K562 (cell line): ENCODE results near the gene ZNF799. TPM values are rescaled to one million over a fixed set of nuclear protein-coding genes. Genes with fewer than 3 reads are reported as not detected.
A peak's percentile ranks its signal among the peaks of the same experiment; 100 is the strongest.

Experiments used
- ATF1 ChIP-seq, 2 experiments: fragments of 450-650 bp in 1 of 2; IDR thresholded peaks; 2 replicates each; pipeline ENCODE4 v1.6.1; 2016; ENCODE audit warnings: missing compliant biosample characterization in 1 of 2, missing genetic modification characterization in 1 of 2
- IRF2 ChIP-seq: sonication (generic); formaldehyde crosslinking; IDR thresholded peaks from 2 replicates; pipeline ENCODE4 v1.8.1; 2022; ENCODE audit warnings: mild to moderate bottlenecking, missing genetic modification reagents
- JUND ChIP-seq, 2 experiments: IDR thresholded peaks; 2 replicates in 1 of 2; 3 replicates in 1 of 2; pipeline ENCODE4 v1.6.1; 2011; ENCODE audit warnings: borderline replicate concordance in 2 of 2, low read depth in 2 of 2, low read length in 2 of 2, improper control_type of control experiment in 1 of 2, missing biosample characterization in 1 of 2, missing genetic modification characterization in 1 of 2, missing genetic modification reagents in 1 of 2
- MNT ChIP-seq, 2 experiments: fragments of 450-650 bp; conservative IDR thresholded peaks; 2 replicates each; pipeline ENCODE4 v1.6.1; 2017; ENCODE audit warnings: mild to moderate bottlenecking in 2 of 2, moderate library complexity in 2 of 2
- MYC ChIP-seq, 2 experiments: fragments of 250-450 bp in 1 of 2; sonication (Bioruptor Pico) in 1 of 2; IDR thresholded peaks; 2 replicates each; pipeline versions ENCODE4 v1.5.1 to v1.6.1; 2012 to 2021; ENCODE audit warnings: low read depth in 2 of 2, borderline replicate concordance in 1 of 2, improper control_type of control experiment in 1 of 2, low read length in 1 of 2, mild to moderate bottlenecking in 1 of 2, moderate library complexity in 1 of 2
- NR2C2 ChIP-seq, 2 experiments: fragments of 200-800 bp in 1 of 2; sonication (Bioruptor generic) in 1 of 2; sonication (generic) in 1 of 2; formaldehyde crosslinking in 1 of 2; IDR thresholded peaks; 2 replicates each; pipeline versions ENCODE4 v1.6.1 to v1.8.0; 2016 to 2022; ENCODE audit warnings: mild to moderate bottlenecking in 1 of 2, missing compliant biosample characterization in 1 of 2, missing genetic modification characterization in 1 of 2, missing genetic modification reagents in 1 of 2
- RAD51 ChIP-seq: fragments of 450-650 bp; IDR thresholded peaks from 2 replicates; pipeline ENCODE4 v1.7.1; 2016; ENCODE audit warnings: low read depth, mild to moderate bottlenecking, borderline replicate concordance
- SMAD3 ChIP-seq: fragments of 450-650 bp; formaldehyde crosslinking; conservative IDR thresholded peaks from 2 replicates; pipeline ENCODE4 v1.4.0; 2020; ENCODE audit warnings: mild to moderate bottlenecking
- ZFP30 ChIP-seq: fragments of 250-450 bp; sonication (Bioruptor Pico); IDR thresholded peaks from 2 replicates; pipeline ENCODE4 v1.8.0; 2022; ENCODE audit warnings: moderate library complexity, mild to moderate bottlenecking, inconsistent platforms, borderline replicate concordance
- ZNF764 ChIP-seq: fragments of 250-450 bp; sonication (Bioruptor Pico); IDR thresholded peaks from 2 replicates; pipeline ENCODE4 v1.4.0; 2020; ENCODE audit warnings: low read depth, mild to moderate bottlenecking, moderate library complexity
- polyA plus RNA-seq, 8 experiments: library from polyadenylated mRNA; depleted of rRNA in 4 of 8; stranded (reverse) in 5 of 8; unstranded in 3 of 8; fragments of >200 nt; fragmentation: Nextera tagmentation in 2 of 8; fragmentation: Illumina TruSeq in 1 of 8; extraction: Ambion mirVana in 2 of 8; extraction: Trizol in 1 of 8; gene quantifications; 2 replicates each; pipeline versions ENCODE4 v1.2.1 to v1.2.3, GENCODE V29; 2011 to 2014; ENCODE audit warnings: inconsistent platforms in 1 of 8, missing spikeins in 1 of 8
- total RNA-seq, 7 experiments: library from RNA; depleted of rRNA in 6 of 7; stranded (reverse); fragments of >200 nt in 6 of 7; fragmentation: Illumina TruSeq in 2 of 7; extraction: Trizol in 2 of 7; gene quantifications; 2 replicates each; pipeline versions ENCODE4 v1.2.1 to v1.2.3, GENCODE V29; 2011 to 2021; ENCODE audit warnings: low replicate concordance in 1 of 7
- TF ChIP-seq, protein P1 (sequence below): IDR thresholded peaks from 2 replicates; pipeline ENCODE4 v1.6.1; 2011; ENCODE audit warnings: borderline replicate concordance, low read depth, mild to moderate bottlenecking, moderate library complexity, low read length; ENCODE audit not compliant: insufficient read depth, poor library complexity, severe bottlenecking
- TF ChIP-seq, protein P2 (sequence below): fragments of 450-650 bp; IDR thresholded peaks from 2 replicates; pipeline ENCODE4 v1.6.1; 2018; ENCODE audit not compliant: partially characterized antibody
- TF ChIP-seq, protein P3 (sequence below): fragments of 250-450 bp; sonication (Bioruptor Pico); IDR thresholded peaks from 2 replicates; pipeline ENCODE4 v1.5.0; 2021; ENCODE audit warnings: mild to moderate bottlenecking, borderline replicate concordance

ZNF799 gene
- total and polyA plus RNA-seq, 9 of the 15 experiments (the other 6 are each of a cell fraction or from before 2014, with no cell fraction given) = 0.63 to 5.5 (median 2.9) TPM

DNA sequence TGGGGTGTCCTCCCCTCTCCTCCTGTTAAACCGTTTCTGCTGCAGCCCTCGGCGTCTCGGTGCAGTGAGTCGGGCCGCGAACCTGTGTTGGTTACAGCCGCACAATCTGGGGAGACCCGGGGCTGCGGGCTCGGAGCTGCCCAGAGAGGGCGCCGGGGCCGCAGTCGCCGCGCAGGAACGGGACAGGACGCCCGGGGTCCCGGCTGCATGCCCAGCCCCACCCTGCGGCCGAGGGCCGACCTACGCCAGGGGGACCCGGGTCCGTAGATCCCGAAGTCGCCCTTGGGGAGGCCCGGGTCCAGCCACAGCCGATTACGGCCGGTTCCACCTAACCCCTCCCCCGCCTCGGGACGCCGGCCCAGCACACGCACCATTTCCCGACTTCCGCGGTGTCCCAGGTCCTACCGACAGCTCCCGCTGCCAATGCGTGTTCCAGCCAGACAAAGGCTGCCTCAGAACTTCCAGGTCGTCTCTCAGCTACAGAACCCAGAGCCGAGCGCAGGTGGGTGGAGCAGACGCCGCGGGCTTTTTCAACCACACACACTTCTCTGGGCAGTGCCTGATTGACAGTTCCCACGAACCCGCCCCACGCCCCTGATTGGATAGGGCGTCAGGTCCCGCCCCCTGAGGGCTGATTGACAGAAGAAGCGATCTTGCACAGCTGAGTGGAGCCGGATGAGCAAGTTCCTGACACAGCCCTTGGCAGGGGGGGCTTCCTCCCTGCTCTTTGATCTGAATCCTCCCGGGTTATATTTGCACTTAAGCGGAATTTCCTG lies 39.7 kb upstream of the ZNF799 start, which contains the start of gene ZNF443 (continued):
- TF ChIP-seq, protein P1, sequence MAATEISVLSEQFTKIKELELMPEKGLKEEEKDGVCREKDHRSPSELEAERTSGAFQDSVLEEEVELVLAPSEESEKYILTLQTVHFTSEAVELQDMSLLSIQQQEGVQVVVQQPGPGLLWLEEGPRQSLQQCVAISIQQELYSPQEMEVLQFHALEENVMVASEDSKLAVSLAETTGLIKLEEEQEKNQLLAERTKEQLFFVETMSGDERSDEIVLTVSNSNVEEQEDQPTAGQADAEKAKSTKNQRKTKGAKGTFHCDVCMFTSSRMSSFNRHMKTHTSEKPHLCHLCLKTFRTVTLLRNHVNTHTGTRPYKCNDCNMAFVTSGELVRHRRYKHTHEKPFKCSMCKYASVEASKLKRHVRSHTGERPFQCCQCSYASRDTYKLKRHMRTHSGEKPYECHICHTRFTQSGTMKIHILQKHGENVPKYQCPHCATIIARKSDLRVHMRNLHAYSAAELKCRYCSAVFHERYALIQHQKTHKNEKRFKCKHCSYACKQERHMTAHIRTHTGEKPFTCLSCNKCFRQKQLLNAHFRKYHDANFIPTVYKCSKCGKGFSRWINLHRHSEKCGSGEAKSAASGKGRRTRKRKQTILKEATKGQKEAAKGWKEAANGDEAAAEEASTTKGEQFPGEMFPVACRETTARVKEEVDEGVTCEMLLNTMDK = peak; percentile 8
- TF ChIP-seq, protein P2, sequence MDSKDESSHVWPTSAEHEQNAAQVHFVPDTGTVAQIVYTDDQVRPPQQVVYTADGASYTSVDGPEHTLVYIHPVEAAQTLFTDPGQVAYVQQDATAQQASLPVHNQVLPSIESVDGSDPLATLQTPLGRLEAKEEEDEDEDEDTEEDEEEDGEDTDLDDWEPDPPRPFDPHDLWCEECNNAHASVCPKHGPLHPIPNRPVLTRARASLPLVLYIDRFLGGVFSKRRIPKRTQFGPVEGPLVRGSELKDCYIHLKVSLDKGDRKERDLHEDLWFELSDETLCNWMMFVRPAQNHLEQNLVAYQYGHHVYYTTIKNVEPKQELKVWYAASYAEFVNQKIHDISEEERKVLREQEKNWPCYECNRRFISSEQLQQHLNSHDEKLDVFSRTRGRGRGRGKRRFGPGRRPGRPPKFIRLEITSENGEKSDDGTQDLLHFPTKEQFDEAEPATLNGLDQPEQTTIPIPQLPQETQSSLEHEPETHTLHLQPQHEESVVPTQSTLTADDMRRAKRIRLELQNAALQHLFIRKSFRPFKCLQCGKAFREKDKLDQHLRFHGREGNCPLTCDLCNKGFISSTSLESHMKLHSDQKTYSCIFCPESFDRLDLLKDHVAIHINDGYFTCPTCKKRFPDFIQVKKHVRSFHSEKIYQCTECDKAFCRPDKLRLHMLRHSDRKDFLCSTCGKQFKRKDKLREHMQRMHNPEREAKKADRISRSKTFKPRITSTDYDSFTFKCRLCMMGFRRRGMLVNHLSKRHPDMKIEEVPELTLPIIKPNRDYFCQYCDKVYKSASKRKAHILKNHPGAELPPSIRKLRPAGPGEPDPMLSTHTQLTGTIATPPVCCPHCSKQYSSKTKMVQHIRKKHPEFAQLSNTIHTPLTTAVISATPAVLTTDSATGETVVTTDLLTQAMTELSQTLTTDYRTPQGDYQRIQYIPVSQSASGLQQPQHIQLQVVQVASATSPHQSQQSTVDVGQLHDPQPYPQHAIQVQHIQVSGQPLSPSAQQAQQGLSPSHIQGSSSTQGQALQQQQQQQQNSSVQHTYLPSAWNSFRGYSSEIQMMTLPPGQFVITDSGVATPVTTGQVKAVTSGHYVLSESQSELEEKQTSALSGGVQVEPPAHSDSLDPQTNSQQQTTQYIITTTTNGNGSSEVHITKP = peak; percentile 31
- TF ChIP-seq, protein P3, sequence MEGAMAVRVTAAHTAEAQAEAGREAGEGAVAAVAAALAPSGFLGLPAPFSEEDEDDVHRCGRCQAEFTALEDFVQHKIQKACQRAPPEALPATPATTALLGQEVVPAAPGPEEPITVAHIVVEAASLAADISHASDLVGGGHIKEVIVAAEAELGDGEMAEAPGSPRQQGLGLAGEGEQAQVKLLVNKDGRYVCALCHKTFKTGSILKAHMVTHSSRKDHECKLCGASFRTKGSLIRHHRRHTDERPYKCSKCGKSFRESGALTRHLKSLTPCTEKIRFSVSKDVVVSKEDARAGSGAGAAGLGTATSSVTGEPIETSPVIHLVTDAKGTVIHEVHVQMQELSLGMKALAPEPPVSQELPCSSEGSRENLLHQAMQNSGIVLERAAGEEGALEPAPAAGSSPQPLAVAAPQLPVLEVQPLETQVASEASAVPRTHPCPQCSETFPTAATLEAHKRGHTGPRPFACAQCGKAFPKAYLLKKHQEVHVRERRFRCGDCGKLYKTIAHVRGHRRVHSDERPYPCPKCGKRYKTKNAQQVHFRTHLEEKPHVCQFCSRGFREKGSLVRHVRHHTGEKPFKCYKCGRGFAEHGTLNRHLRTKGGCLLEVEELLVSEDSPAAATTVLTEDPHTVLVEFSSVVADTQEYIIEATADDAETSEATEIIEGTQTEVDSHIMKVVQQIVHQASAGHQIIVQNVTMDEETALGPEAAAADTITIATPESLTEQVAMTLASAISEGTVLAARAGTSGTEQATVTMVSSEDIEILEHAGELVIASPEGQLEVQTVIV (CRISPR knock-in tag) = no peak
- TF ChIP-seq RAD51 (no peak), MNT (conservative IDR thresholded peaks at IDR 0.05) (peak in 1 of 2 experiments; percentile 65; a peak in 3 of 4 replicates), ATF1 (CRISPR knock-in tag; IDR thresholded peaks at IDR 0.05) (no peak), ATF1 (tag; IDR thresholded peaks at IDR 0.05) (peak; percentile 49), SMAD3 (no peak), NR2C2 (CRISPR knock-in tag; IDR thresholded peaks at IDR 0.05) (no peak), NR2C2 (tag; IDR thresholded peaks at IDR 0.05) (peak; percentile 35; the same call in 1 of the 2 replicates), IRF2 (CRISPR knock-in tag) (no peak), ZFP30 (no peak), JUND (IDR thresholded peaks at IDR 0.05; ENCODE audit: borderline replicate concordance, low read depth, low read length) (peak; percentile 3; the same call in 1 of the 2 replicates), JUND (tag; IDR thresholded peaks at IDR 0.05; ENCODE audit: borderline replicate concordance, low read depth, low read length) (no peak), MYC (IDR thresholded peaks at IDR 0.05; ENCODE audit: low read depth, low read length) (0 out of 2 replicates have a peak, but pooled peaks have one; percentile 35), MYC (CRISPR knock-in tag; IDR thresholded peaks at IDR 0.05; ENCODE audit: borderline replicate concordance, low read depth) (no peak), ZNF764 (CRISPR knock-in tag) (no peak)
